Smooth muscle cell (in vitro differentiated cells): ENCODE measurements around the gene PPHLN1. TPM values are rescaled to one million over a fixed set of nuclear protein-coding genes. Genes with fewer than 3 reads are reported as not detected.
A peak's percentile ranks its signal among the peaks of the same experiment; 100 is the strongest.

Experiments used
- DNase-seq: peaks from one replicate; lab custom pipeline; 2025; ENCODE audit not compliant: unreplicated experiment; lab: John Stamatoyannopoulos, UW
- H2AFZ ChIP-seq: fragments of 200-600 bp; sonication (generic); 2 replicates; pipeline ENCODE4 v1.6.0; 2016; ENCODE audit warnings: antibody characterized with exemption, low read depth, mild to moderate bottlenecking
- H3F3A ChIP-seq: fragments of 200-600 bp; sonication (generic); 2 replicates; pipeline ENCODE4 v1.6.0; 2017; ENCODE audit warnings: antibody characterized with exemption, low read depth
- H3K27ac ChIP-seq: fragments of 200-600 bp; sonication (generic); 2 replicates; pipeline ENCODE4 v1.5.1; 2016; ENCODE audit warnings: low read depth, mild to moderate bottlenecking
- H3K27me3 ChIP-seq: fragments of 200-600 bp; sonication (generic); 2 replicates; pipeline ENCODE4 v1.6.1; 2016; ENCODE audit warnings: low read depth, mild to moderate bottlenecking
- H3K36me3 ChIP-seq: fragments of 200-600 bp; sonication (generic); 2 replicates; pipeline ENCODE4 v1.5.1; 2016; ENCODE audit warnings: low read depth
- H3K4me1 ChIP-seq: fragments of 200-600 bp; sonication (generic); 2 replicates; pipeline ENCODE4 v1.5.1; 2016; ENCODE audit warnings: low read depth
- H3K4me2 ChIP-seq: fragments of 200-600 bp; sonication (generic); 2 replicates; pipeline ENCODE4 v1.6.0; 2016; ENCODE audit warnings: mild to moderate bottlenecking
- H3K4me3 ChIP-seq: fragments of 200-600 bp; sonication (generic); 2 replicates; pipeline ENCODE4 v1.5.1; 2016; ENCODE audit warnings: mild to moderate bottlenecking
- H3K79me2 ChIP-seq: fragments of 200-600 bp; sonication (generic); 2 replicates; pipeline ENCODE4 v1.6.0; 2016; ENCODE audit warnings: low read depth, mild to moderate bottlenecking
- H3K9ac ChIP-seq: fragments of 200-600 bp; sonication (generic); 2 replicates; pipeline ENCODE4 v1.6.0; 2016; ENCODE audit warnings: low read depth
- H3K9me3 ChIP-seq: fragments of 200-600 bp; sonication (generic); replicated peaks from 2 replicates; pipeline ENCODE4 v1.5.1; 2016; ENCODE audit warnings: low read depth
- H4K20me1 ChIP-seq: fragments of 200-600 bp; sonication (generic); 2 replicates; pipeline ENCODE4 v1.6.0; 2016; ENCODE audit warnings: low read depth
- WGBS: methylation state at CpG from one replicate; pipeline ENCODE4 v1.1.7; 2016; ENCODE audit warnings: low lambda C conversion rate; 5-methylcytosine and 5-hydroxymethylcytosine counted together
- polyA plus RNA-seq: library from polyadenylated mRNA; unstranded; fragments of >200 nt; fragmentation: Nextera tagmentation; extraction: Ambion mirVana; gene quantifications from 2 replicates; pipeline ENCODE4 v1.2.1, GENCODE V29; 2016
- total RNA-seq: library from RNA; depleted of rRNA; stranded (reverse); fragments of >200 nt; gene quantifications from 2 replicates; pipeline ENCODE4 v1.2.3, GENCODE V29; 2014
- TF ChIP-seq, protein P1 (sequence below): fragments of 200-600 bp; sonication (generic); IDR thresholded peaks from 2 replicates; pipeline ENCODE4 v1.5.1; 2017; ENCODE audit warnings: borderline replicate concordance, mild to moderate bottlenecking, antibody characterized with exemption; ENCODE audit not compliant: insufficient read depth, poor library complexity, severe bottlenecking

PPHLN1 gene
- total and polyA plus RNA-seq, 2 experiments from 2014 or later = 49.2 to 59.6 TPM

DNA sequence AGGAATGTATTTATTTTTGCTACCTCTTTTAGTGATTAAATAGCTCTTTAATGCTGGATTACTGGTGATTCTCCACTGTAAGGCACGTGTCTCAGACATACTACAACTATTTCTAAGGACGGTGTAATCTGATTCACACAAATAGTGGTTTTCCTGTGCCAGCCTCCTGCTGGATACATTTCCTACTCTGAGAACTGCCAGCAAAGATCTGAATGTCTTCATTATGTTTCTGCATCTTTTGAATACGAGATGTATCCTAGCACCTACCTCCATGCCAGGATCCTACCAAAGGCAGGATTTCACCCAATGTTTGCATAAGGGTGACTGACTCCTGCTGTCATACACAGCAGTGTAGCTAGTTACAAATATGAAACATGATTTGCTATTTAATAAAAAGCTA is 143.0 kb downstream of the PPHLN1 start:
- Histone ChIP-seq H3K27ac (peak overlapping the region; percentile 4), H3F3A (peaks cover 28% of the 10 kb centered on the region), H2AFZ (no peak overlapping the region), H3K79me2 (peaks cover 86% of the 10 kb centered on the region), H3K9ac (no peak overlapping the region), H3K4me2 (no peak overlapping the region), H3K27me3 (no peaks in the 10 kb centered on the region), H4K20me1 (peaks cover 85% of the 10 kb centered on the region), H3K36me3 (peaks cover 22% of the 10 kb centered on the region), H3K9me3 (no peaks in the 10 kb centered on the region), H3K4me1 (peaks cover 38% of the 10 kb centered on the region), H3K4me3 (no peak overlapping the region)
- TF ChIP-seq, protein P1, sequence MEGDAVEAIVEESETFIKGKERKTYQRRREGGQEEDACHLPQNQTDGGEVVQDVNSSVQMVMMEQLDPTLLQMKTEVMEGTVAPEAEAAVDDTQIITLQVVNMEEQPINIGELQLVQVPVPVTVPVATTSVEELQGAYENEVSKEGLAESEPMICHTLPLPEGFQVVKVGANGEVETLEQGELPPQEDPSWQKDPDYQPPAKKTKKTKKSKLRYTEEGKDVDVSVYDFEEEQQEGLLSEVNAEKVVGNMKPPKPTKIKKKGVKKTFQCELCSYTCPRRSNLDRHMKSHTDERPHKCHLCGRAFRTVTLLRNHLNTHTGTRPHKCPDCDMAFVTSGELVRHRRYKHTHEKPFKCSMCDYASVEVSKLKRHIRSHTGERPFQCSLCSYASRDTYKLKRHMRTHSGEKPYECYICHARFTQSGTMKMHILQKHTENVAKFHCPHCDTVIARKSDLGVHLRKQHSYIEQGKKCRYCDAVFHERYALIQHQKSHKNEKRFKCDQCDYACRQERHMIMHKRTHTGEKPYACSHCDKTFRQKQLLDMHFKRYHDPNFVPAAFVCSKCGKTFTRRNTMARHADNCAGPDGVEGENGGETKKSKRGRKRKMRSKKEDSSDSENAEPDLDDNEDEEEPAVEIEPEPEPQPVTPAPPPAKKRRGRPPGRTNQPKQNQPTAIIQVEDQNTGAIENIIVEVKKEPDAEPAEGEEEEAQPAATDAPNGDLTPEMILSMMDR = no peak
- DNase-seq = no peak
- WGBS = 55% methylated on average over 3 of the region's 3 CpGs

DNA sequence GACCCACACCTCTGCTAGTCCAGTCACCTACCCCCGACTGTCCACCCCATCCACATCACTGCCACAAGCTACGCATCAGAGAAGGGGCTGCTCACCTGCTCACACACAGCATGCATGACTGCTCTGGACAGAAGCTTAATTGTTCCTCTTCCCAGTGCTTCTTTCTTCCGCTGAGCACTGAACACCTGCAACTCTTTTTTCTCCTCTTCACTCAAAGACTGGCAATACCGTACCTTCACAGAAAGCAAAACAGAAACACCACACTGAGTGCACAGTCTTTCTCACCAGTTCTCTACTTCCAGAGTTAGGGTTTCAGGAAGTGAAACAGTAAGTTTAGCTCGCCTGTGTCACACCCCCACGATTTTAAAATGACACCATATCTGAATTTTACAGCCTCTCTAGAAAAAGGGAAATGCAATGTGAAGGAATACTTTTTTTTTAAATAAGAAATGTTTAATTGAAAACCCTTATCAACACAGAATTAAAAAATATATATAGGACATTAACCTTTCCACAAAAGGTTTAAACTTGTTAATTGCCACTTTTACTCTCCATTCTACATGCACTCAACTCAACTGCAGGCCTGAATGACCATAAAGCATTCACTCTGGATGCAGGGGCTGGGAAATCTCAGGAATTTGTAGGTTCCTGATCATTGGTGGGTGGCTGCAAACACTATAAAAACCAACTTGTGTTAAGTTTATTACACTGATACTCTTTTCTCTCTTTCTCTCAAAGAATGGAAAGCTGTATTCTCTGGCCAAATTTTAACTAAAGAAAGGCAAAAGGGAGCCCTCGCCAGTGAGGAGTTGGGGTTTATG is 143.6 kb downstream of the PPHLN1 start:
- Histone ChIP-seq H3K27ac (no peak overlapping the region), H3K27me3 (no peaks in the 10 kb centered on the region), H4K20me1 (peaks cover 85% of the 10 kb centered on the region), H3K36me3 (peaks cover 22% of the 10 kb centered on the region), H3F3A (peaks cover 24% of the 10 kb centered on the region), H3K79me2 (peaks cover 86% of the 10 kb centered on the region), H3K4me2 (no peak overlapping the region), H3K4me1 (peaks cover 38% of the 10 kb centered on the region), H3K4me3 (no peak overlapping the region), H3K9me3 (no peaks in the 10 kb centered on the region), H3K9ac (no peak overlapping the region), H2AFZ (no peak overlapping the region)
- TF ChIP-seq, protein P1 = no peak
- DNase-seq = no peak
- WGBS = 86% methylated on average over 7 of the region's 7 CpGs

DNA sequence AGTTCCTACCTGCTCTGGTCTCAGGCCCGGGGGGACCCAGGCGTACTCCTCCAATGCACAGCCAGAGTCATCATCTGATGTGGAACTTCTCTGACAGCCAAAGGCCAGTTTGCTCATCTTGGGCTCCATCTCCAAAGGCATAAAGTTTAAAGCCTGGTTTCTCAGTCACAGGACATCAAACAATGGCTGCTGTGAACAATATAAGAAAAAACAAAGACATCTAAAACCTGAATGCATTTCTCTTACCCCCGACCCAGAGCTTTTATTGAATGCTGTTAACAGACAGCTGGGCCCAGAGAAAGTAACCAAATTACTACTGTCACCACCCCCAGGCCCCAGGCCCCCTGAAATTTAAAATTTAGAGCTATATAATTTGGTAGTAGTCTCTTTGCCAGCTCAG is 146.4 kb downstream of the PPHLN1 start:
- peaks cover 92% of the 10 kb centered on the region for H3K79me2 ChIP-seq
- DNase-seq = no peak
- no peak overlapping the region for H3K9ac ChIP-seq
- TF ChIP-seq, protein P1 = no peak
- peaks cover 21% of the 10 kb centered on the region for H3F3A ChIP-seq
- H4K20me1 ChIP-seq = peaks cover 95% of the 10 kb centered on the region
- peaks cover 12% of the 10 kb centered on the region for H3K36me3 ChIP-seq
- H3K4me2 ChIP-seq = no peak overlapping the region
- H3K9me3 ChIP-seq = no peaks in the 10 kb centered on the region
- H3K4me3 ChIP-seq = no peak overlapping the region
- H2AFZ ChIP-seq = no peak overlapping the region
- 89% methylated on average over 3 of the region's 3 CpGs for WGBS
- no peaks in the 10 kb centered on the region for H3K27me3 ChIP-seq
- H3K4me1 ChIP-seq = peaks cover 44% of the 10 kb centered on the region
- peak overlapping the region; percentile 46 for H3K27ac ChIP-seq
